Stimulated activated CD4-positive, alpha-beta T cell treated with anti-CD3 and anti-CD28 coated beads, Interleukin-4, amount 100 ng/mL, for 48 hours (primary cell): ENCODE measurements around the gene UBE2L6.

Experiments
- DNase-seq, 2 donors: peaks; one replicate each; pipeline ENCODE4 v3.0.0-alpha.2; 2020; ENCODE audit warnings: low read depth in 2 of 2

UBE2L6 gene

DNA sequence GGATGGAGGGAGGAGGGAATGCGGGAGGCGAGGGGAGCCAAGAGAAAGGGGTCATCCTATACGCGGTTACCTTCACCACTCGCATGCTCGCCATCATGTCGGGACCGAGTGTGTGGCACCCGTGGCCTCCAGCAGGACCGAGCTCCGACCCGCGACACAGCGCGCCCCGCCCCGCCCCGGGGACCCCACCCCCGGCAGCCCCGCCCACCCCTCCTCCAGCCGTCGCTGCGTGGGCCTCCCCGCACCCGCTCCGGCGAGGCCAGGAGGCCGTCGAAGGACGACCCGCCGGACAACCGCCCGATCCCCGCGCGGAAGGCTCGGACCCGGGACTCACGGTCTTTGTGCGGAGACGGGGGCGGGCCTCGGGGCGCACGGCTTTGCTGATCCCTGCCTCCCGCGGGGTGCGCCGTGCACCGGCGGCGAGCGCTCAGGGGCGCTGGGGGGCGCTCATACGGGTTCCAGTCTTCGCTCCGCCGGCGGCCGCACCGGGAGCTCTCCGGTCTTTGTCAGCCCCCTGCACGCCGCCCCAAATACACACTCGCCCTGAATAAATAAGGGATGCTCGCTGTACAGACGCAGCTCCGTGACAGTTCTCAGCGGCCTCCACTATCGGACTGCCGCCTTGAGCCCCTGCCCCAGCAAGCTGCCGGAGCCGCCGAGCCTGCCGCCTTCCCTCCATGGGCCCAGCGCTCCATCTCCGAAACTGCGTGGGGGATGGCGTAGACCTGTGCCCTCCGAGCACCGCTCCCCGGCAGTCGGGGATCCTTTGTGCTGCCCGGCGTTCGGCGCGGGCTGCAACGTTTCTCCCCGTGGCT lies at the start of gene UBE2L6:
TSS of gene UBE2L6 (minus strand) at position 158 of the 815 bp plus-strand sequence. CDS start at position 97, 61 bp downstream.
- DNase-seq: peak; percentile 52 to 55

- DNase-seq: no peak
Observed at GRCh38 chr11:57616595-57616994, 49.1 kb upstream of the UBE2L6 start.

DNA sequence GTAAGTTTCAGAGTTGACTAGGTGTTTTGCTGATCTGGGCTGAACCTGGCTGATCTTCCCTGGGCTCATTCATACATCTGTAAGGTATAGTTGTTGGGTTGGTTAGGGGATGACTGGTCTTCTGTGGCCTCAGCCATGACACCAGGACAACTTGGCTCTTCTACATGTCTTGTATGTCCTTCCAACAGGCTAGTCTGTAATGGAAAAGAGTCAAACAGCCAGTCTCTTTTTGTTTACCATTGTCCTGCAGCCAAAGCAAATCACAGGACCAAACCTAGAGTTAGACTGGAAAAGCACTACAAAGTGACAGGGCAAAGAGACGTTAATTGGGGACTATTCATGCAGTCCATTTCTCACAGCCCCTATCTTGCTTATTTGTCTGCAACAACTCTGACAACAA lies 47.8 kb upstream of the UBE2L6 start:
- DNase-seq: no peak

- DNase-seq: no peak
Observed at GRCh38 chr11:57614234-57614772, 46.8 kb upstream of the UBE2L6 start.

DNA sequence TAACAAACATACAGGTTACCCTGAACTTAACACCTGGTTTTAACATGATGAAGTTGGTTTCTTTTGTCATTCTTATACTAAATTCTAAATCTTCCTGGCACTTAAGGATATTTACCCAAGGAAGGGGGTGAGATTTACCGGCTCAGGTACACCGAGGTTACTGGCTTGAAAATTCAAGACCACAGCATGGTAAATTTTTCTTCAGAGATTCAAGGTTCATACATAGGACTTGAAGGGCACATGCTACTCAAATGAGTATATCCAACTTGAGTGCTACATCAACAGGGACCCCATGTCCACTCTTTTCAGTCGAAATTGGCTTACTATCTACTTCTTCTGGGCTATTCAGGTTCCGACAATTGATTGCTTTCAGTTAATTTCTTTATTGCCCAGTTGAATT lies 42.7 kb upstream of the UBE2L6 start:
- DNase-seq: no peak

DNA sequence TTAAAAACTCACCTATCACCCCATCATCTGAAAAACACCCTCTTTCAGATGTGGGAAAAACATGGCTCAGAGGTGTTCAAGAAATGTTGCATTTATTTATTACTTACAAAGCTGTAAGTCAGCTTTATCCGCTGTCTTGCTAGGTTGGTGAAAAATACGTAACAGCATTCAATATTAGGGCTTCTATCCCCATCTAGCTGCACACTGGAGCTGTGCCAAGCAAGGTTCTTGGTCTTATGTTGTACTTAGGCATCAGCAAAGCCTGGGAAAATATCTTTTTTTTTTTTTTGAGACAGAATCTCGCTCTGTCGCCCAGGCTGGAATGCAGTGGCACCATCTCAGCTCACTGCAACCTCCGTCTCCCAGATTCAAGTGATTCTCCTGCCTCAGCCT lies 37.6 kb upstream of the UBE2L6 start:
- DNase-seq: no peak

- no peak for DNase-seq
Observed at GRCh38 chr11:57604296-57605027, 37.0 kb upstream of the UBE2L6 start.

- DNase-seq: no peak
Observed at GRCh38 chr11:57601297-57601696, 33.8 kb upstream of the UBE2L6 start.

DNA sequence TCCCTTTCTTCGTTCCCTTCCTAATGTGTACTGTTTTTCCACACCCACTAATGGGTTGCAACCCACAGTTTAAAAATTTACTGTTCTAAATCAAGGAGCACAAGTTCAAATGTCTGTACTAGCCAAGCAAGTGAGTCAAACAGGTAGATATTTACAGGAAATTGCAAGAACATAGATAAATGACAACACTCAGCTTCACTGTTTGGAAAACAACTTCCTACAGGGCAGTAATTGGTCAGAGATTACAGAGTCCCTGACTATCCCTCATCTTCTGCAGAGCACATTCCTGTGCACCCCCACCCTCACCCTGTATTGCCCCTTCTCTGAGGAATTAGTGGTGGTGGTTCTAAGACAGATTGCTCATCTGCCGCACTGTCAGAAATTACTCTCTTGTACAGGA lies 31.9 kb upstream of the UBE2L6 start:
- DNase-seq: no peak

- DNase-seq: no peak
Observed at GRCh38 chr11:57598831-57599155, 31.3 kb upstream of the UBE2L6 start.

GRCh38 chr11:57597916-57598830 lies 30.7 kb upstream of the UBE2L6 start:
- no peak for DNase-seq

DNA sequence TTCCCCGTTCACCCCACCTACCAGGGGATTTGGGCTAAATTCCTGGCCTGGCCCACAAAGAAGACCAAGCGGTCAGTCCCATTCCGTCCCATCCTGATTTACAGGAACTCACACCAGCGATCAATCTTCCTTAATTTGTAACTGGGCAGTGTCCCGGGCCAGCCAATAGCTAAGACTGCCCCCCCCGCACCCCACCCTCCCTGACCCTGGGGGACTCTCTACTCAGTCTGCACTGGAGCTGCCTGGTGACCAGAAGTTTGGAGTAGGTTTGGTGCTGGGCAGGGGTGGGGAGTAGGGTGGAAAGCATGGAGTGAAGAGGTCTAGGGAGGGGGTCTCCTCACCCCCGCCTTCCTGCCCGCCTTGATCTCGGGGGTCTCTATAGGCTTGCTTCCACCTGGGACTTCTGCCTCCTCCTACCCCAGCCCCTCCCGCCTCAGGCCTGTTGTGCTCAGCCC lies 30.0 kb upstream of the UBE2L6 start, which contains the start of gene SERPING1:
TSS of gene SERPING1 (plus strand) at position 225 of the 455 bp plus-strand sequence. CDS start 586 bp downstream, outside the sequence.
- no peak for DNase-seq

- DNase-seq: no peak
Observed at GRCh38 chr11:57596266-57596885, 28.9 kb upstream of the UBE2L6 start.

GRCh38 chr11:57588046-57588710 lies 20.7 kb upstream of the UBE2L6 start:
- DNase-seq: no peak

DNA sequence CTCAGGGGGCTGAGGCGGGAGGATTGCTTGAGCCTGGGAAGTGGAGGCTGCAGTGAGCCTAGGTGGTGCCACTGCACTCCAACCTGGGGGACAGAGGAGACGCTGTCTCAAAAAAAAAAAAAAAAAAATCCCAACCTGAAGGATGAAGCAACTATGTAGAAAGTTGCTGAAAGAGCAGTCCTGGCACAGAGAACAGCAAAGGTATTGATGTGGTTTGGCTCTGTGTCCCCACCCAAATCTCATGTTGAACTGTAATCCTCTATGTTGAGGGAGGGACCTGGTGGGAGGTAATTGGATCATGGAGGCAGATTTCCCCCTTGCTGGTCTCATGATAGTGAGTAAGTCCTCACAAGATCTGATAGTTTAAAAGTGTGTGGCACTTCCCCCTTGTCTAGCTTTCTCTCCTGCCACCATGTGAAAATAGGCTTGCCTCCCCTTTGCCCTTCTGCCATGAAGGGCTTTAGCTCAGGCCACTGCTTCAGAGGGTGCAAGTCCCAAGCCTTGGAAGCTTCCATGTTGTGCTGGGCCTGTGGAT lies 19.3 kb upstream of the UBE2L6 start:
- DNase-seq: no peak

DNA sequence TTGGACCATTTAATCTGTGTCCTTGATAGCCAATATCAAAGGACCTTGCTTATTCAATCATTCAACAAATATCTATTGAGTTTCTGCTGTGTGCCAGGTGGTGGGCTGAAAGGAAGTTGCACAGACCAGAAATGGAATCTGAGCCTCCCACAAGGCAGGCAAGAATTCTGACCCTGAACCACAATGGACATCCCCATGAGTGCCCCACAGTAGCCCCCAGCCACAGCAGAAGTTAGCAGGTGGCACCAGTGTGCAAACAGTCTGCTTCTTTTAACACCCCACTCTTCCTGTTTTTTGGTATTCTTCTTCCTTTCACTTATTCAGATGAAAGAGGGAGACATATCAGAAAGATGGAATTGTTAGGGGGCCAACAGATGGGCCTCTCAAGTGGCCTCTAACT lies 17.8 kb upstream of the UBE2L6 start:
- DNase-seq: no peak

GRCh38 chr11:57584341-57584740 lies 16.9 kb upstream of the UBE2L6 start:
- no peak for DNase-seq

GRCh38 chr11:57574061-57574460 lies 6.6 kb upstream of the UBE2L6 start:
- no peak for DNase-seq

- no peak for DNase-seq
Observed at GRCh38 chr11:57571606-57572005, 4.1 kb upstream of the UBE2L6 start.

GRCh38 chr11:57568330-57568766 lies 876 bp upstream of the UBE2L6 start:
- peak; percentile 84 to 94 for DNase-seq
